Sigmoid colon (tissue), 3 donors: ENCODE data around the gene FAM43A.

Experiments
- POLR2A ChIP-seq, 2 donors: fragments of 450-650 bp; IDR thresholded peaks; one replicate each; pipeline ENCODE4 v1.6.1; 2016; ENCODE audit warnings: antibody characterized with exemption in 2 of 2, mild to moderate bottlenecking in 2 of 2, moderate library complexity in 2 of 2
- TF ChIP-seq, protein P1 (sequence below), 4 experiments: fragments of 450-650 bp in 3 of 4; fragments of 200-600 bp in 1 of 4; IDR thresholded peaks; one replicate each; pipeline ENCODE4 v1.5.1; 2016 to 2019; ENCODE audit warnings: antibody characterized with exemption in 4 of 4, mild to moderate bottlenecking in 3 of 4, moderate library complexity in 2 of 4

DNA sequence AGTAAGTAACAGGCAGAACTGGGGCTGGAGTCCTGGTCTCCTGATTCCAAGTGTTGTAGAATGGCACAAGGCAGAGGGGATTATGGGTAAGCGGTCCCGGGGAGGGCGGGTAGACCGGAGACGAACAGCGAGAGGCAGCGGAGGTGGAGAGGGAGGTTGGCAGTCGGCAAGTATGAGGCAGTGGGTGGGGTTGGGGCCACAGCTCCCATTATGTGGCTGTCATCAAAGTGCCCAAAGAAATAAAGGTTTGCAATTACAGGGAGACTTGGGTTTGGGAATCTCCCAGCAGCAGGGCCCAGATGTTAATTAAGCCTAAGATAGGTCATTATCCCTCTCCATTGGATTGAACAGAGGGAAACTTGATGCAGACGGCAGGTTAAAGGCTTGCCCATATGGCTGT, 16.9 kb downstream of the FAM43A start:
- no peak for TF ChIP-seq POLR2A (IDR thresholded peaks at IDR 0.05)
- TF ChIP-seq, protein P1, sequence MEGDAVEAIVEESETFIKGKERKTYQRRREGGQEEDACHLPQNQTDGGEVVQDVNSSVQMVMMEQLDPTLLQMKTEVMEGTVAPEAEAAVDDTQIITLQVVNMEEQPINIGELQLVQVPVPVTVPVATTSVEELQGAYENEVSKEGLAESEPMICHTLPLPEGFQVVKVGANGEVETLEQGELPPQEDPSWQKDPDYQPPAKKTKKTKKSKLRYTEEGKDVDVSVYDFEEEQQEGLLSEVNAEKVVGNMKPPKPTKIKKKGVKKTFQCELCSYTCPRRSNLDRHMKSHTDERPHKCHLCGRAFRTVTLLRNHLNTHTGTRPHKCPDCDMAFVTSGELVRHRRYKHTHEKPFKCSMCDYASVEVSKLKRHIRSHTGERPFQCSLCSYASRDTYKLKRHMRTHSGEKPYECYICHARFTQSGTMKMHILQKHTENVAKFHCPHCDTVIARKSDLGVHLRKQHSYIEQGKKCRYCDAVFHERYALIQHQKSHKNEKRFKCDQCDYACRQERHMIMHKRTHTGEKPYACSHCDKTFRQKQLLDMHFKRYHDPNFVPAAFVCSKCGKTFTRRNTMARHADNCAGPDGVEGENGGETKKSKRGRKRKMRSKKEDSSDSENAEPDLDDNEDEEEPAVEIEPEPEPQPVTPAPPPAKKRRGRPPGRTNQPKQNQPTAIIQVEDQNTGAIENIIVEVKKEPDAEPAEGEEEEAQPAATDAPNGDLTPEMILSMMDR (IDR thresholded peaks at IDR 0.05) = no peak
